ENCODE results near the gene SLCO3A1.

DNA sequence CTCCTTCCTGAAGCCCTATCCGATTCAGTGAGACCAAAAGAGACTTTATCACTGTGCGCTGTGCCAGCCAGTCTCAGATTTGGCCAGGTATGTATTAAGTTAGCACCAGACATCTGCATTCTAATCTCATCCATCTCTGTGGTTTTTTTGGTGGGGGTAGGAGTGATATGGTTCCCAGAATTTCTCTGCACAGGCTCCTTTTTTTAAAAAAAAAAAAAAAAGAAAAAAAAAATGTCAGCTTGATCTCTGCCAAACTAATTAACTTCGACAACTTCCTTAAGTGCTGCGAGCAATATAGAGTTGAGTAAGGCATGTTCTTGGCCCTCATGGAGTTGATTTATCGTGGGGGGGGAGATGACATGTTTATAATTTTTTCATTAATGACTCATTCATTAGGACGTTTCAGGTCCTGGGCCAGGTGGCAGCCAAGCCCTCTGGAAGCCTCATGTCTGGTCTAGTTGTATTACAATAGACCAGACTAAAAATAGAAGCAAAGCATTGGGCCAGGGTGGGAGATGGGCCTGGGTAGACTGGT, 12.9 kb downstream of the SLCO3A1 start:
- TF ChIP-seq, protein P1, sequence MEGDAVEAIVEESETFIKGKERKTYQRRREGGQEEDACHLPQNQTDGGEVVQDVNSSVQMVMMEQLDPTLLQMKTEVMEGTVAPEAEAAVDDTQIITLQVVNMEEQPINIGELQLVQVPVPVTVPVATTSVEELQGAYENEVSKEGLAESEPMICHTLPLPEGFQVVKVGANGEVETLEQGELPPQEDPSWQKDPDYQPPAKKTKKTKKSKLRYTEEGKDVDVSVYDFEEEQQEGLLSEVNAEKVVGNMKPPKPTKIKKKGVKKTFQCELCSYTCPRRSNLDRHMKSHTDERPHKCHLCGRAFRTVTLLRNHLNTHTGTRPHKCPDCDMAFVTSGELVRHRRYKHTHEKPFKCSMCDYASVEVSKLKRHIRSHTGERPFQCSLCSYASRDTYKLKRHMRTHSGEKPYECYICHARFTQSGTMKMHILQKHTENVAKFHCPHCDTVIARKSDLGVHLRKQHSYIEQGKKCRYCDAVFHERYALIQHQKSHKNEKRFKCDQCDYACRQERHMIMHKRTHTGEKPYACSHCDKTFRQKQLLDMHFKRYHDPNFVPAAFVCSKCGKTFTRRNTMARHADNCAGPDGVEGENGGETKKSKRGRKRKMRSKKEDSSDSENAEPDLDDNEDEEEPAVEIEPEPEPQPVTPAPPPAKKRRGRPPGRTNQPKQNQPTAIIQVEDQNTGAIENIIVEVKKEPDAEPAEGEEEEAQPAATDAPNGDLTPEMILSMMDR (IDR thresholded peaks at IDR 0.05) = no peak
- TF ChIP-seq POLR2A (IDR thresholded peaks at IDR 0.05) = no peak

Data from adrenal gland (tissue), 5 donors.